NCI-H510A (cell line): ENCODE data around the gene C1QTNF1.
"Not testable (repeated sequence)": the region's sequence is repeated elsewhere in the genome, so short reads cannot be mapped to it uniquely, and the experiment has no call there.

ENCODE experiments used
- DNase-seq: peaks from one replicate; lab custom pipeline; 2025; lab: John Stamatoyannopoulos, UW

C1QTNF1 gene

DNA sequence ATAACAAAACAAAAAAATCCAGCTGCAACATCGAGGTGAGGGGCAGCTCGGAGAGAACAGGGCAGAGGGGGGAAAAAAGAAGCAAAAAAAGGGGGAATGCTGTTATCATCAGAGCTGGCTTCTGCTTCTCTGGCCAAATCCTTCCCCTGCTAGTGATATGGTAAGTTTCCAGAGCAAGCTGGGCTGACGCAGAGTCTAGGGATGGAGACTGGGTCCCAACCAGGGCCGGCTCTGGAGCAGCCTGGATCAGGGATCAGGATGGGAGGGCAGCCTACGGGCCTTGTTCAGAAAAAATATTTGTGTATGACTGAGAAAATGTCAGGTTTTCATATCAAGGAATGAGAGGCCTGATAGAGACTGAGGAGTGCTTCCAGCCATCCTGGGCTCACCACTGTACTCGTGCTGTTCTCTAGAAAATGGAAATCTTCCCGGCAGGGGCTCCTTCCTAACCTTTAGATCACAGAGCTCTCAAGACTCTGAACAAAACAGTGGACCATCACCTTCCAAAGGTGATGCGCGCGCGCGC is 726 bp upstream of the C1QTNF1 start:
- DNase-seq = no peak

DNA sequence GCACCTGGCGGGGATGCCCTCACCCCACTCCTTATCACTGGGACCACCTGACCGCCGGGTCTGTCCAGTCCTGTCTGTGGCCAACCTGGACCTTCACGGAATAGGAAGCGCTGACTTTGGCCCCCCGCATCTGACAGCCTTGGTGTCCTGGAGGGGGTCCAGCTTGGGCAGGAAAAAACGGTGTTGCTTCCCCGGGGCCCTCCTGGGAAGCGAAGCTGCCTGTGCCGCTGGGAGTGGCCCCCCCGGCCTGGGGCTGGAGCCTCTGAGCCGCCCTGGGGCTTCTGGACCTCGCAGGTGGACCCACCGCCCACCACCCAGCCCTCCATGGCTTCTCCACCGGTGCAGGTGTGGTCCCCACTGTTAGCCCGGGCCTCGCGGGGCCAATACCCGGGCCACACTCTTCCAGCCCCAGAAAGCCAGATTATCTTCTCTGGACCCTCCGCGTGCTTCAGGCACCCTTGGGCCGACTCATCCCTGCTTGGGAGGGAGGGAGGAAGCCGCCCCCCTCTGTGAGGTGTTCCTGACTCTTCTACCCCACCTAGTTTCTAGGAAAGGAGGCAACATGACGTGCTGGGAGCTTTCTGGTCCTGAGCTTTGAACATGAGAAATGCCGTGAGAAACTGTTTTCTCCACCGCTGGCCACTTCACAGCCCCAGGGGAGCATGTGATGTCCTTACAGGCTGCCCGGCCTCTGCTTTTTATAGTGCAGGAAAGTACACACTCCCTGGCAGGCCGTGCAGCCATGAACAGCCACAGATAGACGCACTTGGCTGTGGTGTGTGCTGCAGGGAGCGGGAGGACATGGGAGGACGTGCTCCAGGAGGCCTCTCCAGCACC is 1.1 kb downstream of the C1QTNF1 start:
- no peak for DNase-seq

DNA sequence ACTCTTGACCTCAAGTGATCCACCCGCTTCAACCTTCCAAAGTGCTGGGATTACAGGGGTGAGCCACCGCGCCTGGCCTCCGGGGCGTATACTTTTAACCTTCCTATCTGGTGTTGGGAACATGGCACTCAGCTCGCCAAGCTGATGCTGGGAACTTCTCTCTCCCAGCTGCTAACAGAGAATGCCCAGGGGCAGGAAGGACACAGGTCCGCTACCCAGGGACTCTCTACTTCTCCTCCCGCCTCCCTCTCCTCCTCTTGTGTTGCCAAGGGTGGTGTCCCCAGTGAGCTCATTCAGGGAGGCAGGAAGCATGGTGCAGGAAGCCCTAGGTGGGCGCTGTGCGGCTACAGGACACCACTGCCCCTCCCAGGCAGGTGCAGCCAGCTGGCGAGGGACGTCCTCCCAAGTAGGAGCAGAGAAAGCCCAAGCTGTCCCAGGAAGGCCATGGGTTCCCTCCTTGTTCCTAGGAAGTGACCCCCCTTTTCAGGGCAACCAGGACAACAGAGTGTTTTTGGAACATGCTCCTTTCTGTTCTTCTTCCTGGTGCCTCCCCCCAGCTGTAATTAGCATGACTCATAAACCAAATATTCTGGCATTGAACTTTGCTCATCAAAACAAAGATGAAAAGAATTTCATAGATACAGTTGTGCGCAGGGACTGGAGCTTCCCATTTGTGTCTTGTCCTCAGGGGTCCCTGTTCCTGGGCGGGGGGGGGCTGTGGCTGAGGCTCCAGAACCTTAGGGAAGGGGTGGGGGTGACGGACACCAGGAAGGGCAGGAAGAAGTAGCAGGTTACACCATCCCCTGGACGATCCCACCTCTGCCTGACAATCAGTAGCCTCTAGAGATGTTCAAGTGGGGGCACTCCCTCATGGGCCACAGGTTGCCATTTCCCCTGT is 2.7 kb downstream of the C1QTNF1 start:
- no peak for DNase-seq

DNA sequence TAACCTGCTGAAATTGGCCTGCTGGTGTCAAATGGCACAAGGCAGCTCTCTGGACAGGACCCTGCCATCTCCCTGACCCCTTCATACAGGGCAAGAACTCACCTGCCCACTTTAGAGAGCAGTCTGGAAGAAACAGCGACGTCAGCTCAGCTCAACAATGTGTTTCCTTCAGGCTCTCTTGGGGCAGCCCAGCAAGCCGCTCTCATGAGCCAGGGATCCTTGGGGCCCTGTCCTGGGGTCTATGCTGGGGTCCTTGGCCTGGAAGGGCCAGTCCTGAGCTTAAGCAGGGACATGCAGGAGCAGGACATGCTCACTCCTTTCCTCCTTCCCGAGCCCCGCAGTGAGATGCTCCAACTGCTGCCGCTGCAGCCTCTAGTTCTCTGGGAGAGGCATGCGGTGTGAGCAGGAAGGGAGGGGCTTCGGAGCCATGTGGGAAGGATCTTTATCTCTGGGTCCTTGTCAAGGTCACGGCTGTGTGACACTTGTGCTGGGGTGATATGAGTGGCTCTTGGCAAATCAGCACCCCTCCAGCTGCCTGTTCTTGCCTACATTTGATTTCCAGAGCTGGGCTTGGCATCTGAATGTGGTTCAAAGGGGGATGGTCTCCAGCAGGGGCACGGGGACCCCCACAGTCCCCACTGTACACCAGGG is 3.4 kb downstream of the C1QTNF1 start:
- DNase-seq = no peak

DNA sequence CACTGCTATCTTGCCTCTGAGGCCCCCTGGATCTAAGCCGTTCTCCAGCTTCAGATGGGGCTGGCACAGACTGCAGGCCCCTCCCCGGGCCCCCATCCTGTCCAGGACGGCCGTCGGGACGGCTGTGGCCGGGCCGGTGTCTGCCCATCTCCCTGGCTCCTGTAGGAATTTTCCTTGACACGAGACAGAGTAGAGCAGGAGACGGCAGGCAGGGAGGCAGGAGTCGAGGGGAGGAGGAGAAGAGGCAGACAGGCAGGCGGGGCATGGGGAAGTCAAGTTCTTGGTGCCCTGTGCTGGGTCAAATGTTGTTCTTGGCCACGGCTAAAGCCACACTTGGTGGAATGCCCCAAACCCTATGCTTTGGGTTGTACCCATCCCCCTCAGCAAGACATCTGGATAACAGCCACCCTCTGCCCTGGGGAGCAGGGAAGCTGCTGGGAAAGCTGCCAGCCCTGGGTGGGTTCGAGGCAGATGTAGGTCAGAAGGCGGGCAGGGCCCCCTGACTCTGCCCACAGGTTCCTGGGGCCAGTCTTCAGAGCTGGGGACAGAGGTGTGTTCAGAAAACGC is 4.0 kb downstream of the C1QTNF1 start:
- DNase-seq = no peak

DNA sequence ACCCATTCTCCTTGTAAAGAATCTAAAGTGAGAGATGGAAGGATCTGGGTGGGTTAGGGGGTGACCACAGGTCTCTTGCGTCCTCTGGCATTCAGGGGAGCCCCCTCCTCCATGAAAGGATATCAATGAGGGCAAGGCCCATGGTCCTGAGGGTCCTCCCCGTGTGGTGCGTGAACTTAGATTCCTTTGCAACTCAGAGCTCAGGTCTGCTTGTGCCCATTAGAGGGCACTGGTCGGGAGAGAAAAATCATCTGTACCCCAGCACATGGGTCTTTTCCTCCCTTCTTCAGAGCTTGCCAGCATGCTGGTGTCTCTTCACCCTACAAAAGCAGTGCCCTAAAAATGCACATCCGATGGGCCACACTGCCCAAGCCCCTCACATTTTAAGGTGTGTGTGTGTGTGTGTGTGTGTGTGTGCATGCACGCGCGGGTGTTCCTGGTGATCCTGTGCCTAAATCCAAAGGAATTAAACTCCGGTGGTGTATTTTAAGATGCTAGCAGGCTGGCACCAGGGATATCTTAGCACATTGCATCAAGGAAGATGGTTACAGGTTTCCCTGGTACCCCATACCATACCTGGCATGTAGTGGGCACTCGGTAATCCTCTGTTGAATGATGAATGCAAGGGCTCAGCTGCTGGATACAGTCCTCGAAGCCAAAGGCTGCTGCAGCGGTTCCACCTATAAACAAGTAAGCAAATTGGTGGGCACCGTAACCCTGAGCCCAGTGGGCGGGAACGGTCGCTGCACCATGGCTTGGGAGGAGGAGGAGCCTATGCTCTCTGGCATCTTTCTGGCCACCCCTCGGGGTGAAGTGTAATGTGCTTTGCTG is 4.7 kb downstream of the C1QTNF1 start:
- no peak for DNase-seq

DNA sequence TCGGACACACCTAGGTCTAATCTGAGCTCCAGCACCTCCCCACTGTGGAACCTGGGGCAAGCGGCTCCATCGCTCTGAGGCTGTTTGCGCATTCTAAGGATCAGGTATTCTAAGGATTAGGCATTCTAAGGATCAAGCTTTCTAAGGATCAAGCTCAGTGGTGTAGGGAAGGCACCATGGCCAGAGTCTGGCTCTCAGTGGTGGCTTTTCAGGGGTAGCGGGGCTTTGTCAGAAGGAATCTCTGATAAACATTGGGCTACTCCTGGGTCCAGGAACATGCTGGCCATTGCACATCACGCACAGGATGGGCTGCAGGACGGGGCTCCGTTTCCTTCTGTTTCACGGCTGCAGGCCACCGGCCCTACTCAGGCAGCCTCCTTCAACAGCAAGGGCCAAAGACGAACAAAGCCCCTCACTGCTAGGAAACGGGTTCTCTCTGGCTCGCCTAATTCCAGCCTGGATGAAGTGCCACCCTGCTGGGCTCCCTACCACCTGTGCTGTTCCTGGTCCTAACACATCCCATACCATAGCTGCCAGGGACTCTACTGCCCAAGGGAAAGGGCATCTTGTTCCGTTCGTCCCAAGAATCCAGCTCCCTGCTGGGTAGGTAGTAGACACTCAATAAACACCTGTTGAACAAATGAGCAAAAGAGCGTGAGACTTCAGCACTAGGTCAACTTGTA is 5.5 kb downstream of the C1QTNF1 start:
- DNase-seq = no peak

DNA sequence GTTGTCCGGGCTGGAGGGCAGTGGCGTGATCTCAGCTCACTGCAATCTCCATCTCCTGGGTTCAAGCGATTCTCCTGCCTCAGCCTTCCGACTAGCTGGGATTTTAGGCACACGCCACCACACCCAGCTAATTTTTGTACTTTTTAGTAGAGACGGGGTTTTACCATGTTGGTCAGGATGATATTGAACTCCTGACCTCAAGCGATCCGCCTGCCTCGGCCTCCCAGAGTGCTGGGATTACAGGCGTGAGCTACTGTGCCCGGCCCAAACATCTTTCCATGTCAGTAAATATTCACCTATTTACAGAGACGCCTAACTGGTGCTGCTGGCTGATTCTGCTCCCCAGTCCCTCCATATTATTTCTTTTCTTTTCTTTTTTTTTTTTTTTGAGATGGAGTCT is 6.7 kb downstream of the C1QTNF1 start:
- DNase-seq = not testable (repeated sequence)

DNA sequence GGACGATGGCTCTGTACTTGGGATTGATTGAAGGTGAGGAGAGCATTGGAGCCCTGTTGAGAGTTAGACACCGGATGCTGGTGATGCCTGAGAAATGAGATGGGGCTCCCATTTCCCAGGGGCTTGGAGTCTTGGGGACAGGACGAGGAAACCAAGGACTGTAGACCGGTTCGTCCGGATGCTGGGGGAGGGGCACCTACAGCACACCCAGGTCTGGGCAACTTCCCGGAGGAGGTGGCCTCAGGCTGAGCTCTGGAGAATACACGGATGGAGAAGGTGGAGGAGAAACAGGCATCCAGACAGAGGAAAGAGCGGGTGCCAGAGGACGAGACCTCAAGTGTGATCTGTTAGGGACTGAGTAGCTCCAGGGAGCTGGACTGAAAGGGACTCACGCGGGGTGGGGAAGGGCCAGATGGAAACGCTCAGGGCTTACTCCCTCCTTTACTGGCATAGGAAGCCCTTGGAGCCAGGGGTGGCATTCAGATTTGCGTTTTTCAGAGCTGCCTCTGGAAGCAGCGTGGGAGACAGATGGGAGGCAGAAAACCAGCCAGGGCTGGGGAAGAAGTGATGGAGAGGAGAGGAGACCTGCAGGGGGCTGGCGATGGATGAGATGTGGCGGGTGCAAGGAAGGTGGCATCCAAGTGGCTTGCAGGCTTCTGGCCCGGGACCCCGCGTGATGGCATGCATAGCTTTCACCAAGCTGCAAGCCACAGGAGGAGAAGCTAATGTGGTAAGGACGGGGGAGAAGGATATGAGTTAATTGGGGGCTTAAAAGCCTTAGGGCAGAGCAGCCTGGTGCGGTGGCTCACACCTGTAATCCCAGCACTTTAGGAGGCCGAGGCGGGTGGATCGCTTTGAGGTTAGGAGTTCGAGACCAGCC is 8.3 kb downstream of the C1QTNF1 start:
- DNase-seq = no peak

DNA sequence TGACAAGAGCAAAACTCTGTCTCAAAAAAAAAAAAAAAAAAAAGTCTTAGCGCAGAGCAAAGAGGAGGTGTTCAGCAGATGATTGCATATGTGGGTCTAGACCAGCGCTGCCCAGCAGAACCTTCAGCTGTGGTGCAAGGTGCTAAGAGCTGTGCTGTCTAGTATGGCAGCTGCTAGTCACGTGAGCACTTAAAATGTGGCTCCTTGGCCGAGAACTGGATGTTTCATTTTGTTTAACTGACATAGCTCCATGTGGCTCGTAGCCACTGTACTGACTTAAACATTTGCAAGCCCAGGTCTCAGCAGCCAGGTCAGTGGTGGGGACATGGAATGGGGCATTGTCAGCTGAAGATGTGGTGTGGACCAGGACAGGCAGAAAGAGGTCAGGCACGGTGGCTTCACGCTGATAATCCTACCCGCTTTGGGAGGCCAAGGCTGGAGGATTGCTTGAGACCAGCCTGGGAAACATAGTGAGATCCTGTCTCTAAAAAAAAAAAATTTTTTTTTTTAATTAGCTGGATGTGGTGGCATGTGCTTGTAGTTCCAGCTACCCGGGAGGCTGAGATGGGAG is 9.2 kb downstream of the C1QTNF1 start:
- no peak for DNase-seq

DNA sequence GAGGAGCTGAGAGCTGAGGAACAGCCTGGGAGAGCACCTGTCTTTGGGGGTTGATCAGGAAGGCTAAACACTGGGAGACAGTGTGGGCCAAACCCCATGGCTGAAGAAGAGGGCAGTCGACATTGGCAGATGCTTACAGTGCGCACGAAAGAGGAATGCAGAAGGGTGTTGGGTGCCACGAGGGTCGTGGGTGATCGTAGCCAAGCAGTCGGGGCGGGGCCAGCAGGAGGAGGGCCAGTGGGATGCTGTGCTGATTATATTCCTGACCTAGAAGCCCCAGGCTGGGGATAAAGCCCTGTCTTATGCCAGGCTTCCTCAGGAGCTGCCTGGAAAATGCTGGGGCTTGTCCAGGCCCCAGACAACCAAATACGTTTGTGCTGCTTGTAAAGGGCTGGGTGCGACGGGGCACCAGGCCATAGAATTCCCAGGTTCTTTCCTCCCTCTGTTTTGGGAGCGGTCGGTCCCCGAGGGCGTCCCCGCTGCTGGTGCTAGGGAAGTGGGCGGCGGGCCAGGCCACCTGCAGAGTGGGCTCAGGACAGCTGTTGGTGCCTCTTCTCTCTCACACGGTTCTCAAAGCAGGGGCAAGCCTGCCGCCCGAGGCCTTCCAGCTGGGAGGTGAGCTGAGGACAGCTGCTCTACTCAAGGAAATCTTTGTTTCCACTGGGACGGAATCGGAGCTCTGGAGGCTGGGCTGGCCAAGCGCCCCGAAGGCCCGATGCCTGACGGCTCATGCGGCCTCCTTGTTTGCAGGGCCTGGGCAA is 10.0 kb downstream of the C1QTNF1 start:
- no peak for DNase-seq

DNA sequence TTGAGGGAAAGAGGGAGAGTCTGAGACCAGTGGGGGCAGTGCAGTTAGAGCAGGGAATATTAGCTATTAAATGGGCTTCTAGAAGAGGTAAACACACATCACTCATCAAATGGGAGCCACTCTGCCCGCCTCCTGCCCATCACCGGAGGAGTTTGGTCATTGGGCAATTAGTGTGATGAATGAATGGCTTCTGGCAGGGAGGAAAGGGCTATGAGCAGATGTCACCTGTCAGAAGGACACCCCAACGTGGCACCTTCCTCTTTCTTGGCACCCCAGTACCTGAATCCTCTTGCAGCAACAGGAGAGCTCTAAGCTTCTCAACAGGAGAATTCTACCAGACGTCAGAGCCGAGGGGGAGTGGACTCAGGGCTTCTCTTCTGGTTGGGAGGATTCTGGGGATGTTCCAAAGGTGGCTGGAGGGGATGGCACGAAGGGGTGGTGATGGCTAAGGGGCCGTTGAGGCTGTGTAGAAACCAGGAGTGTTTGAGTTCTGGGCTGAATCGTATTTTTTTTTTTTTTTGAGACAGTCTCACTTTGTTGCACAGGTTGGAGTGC is 11.0 kb downstream of the C1QTNF1 start:
- DNase-seq = no peak

DNA sequence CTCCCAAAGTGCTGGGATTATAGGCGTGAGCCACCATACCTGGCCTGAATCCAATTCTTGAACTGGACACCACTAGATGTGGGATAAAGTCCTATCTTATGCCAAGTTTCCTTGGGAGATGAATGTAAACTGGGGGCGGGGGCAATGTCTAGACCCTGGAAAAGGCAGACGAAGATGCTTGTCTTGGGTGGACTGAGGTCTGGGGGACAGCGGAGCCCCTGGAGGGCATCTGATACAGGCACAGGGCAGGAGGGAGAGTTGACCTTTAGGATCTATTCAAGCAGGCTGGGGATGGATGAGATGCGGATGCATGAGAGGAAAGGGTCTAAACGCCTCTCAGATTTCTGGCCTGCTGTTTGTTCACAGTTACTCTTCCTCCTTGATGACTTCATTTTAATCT is 11.7 kb downstream of the C1QTNF1 start:
- DNase-seq = no peak

DNA sequence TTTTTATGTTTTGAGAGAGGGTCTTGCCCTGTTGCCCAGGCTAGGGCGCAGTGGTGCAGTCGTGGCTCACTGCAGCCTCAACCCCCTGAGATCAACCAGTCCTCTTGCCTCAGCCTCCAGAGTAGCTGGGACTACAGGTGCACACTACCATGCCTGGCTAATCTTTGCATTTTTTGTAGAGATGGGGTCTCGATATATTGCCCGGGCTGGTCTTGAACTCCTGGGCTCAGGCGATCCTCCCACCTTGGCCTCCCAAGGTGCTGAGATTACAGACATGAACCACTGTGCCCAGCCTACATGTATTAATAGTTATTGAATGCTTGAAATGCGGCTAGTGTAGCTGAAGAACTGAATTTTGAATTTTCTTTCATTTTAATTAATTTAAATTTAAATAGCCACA is 12.2 kb downstream of the C1QTNF1 start:
- no peak for DNase-seq

DNA sequence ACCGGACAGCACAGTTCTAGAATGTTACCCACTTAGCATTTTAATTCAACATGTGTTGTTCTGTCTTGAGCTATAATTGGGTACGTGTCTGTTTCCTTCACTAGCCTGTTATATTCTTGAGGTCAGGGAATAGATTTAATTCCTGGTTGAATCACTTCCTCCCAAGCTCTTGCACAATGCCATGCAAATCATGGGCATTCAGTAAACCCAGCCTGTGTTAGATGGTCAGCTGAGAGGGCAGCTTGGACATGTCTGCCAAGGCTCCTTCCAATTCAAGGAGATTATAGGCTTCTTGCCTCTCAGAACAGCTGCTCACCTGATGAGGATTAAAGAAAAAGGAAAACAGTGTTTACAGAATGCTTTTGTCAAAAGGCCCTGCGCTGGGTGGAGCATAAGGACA is 12.6 kb downstream of the C1QTNF1 start:
- no peak for DNase-seq

DNA sequence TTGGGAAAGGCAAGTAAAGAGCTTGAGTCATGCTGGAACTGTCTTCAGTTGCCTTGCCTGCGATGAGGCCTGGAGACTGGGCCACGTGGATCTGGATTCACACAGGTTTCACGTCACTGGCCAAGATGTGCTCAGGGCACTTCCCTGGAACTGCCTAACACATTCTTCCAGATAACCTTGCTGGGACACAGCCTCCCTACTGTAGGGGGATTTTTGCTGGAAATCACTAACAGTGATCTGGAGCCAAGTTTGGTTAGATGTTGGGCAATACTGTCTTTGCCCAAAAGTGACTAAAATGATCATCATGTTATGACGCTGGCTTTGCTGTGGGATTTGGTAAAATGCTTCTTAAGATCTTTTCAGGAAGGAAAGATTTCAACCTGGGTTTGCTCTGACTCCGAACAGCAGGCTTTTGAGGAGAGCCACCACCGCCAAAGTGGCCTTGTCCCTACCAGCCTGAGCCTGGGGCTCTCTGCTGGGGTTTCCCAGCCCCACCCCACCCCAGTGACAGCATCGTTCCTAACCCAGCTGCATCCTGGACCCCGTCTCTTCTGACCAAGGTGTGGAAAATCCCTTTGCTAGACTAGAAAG is 14.7 kb downstream of the C1QTNF1 start:
- DNase-seq = no peak

DNA sequence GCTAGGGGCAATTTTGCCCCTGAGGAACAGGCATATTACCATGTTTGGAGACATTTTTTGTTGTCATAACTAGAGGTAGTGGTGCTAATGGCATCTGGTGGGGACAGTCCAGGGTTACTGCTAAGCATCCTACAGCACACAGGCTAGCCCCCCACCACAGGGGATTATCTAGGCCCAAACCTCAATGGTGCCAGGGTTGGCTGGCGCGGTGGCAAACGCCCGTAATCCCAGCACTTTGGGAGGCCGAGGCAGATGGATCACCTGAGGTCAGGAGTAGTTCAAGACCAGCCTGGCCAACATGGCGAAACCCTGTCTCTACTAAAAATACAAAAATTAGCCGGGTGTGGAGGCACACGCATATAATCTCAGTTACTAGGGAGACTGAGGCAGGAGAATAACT is 15.2 kb downstream of the C1QTNF1 start:
- no peak for DNase-seq

DNA sequence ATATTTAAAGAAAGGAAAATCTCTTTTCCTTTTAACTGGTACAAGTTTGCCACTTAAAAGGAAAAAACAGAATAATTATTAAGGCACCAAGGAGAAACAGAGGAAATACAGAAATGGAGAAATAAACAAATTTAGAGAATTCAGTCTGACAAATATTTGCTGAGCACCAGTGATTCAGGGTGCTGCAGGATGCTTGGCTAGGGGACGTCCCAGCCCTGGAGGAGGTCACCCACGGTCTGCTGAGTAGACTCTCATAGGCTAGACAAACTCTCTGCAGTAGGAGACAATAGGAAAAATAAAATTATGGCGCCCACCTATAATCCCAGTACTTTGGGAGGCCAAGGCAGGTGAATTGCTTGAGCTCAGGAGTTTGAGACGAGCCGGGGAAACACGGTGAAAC is 15.9 kb downstream of the C1QTNF1 start:
- no peak for DNase-seq
